NT2/D1 (cell line): ENCODE results near the gene SLC27A3.

Source experiments
- SUZ12 ChIP-seq: IDR thresholded peaks from 2 replicates; pipeline ENCODE4 v1.6.1; 2011; ENCODE audit not compliant: insufficient read length, insufficient read depth; ENCODE audit errors: extremely low read depth
- YY1 ChIP-seq: IDR thresholded peaks from 2 replicates; pipeline ENCODE4 v1.6.1; 2011; ENCODE audit not compliant: insufficient read length, insufficient read depth
- ZNF274 ChIP-seq: IDR thresholded peaks from 2 replicates; pipeline ENCODE4 v1.6.1; 2011; ENCODE audit warnings: mild to moderate bottlenecking, low read depth, low read length

GRCh38 chr1:153767519-153767918, 7.7 kb upstream of the SLC27A3 start:
- no peak for TF ChIP-seq ZNF274
- no peak for TF ChIP-seq YY1
- no peak for TF ChIP-seq SUZ12
